ENCODE results near the gene TFF3.
A peak's percentile ranks its signal among the peaks of the same experiment; 100 is the strongest.

Gene TFF3

DNA sequence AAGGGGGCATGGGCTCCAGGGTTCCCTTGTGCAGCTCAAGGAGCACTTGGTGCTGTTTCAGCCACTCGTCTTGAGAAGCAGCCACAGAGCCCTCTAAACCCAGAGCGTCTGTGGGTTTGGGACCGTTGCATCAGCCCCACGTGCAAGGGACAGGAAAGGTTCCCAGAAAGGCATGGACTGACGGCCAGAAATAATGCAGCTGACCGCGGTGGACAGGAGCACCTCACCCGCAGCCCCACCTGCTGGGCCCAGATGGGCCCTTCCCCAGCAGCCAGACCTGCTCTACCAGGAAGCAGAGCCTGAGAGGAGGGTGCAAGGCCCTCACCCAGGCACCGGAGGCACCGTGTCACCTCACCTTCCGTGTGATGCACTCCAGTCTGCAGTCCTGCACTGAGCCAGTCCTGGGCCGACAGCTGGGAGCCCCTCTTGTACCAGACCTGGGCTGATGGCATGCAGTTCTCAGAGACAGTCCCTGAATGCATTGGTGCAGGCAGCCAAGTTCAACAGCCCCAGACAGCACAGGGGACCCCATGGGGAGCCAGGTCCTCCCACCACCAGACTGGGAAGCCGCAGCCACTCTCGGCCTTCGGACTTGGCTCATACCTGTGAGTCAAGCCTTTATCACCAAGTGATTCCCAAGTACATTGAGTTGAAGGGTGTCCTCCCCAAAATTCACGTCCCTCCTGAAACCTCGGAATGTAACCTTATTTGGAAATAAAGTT, 4.8 kb upstream of the TFF3 start:
- DNase-seq: no peak

DNA sequence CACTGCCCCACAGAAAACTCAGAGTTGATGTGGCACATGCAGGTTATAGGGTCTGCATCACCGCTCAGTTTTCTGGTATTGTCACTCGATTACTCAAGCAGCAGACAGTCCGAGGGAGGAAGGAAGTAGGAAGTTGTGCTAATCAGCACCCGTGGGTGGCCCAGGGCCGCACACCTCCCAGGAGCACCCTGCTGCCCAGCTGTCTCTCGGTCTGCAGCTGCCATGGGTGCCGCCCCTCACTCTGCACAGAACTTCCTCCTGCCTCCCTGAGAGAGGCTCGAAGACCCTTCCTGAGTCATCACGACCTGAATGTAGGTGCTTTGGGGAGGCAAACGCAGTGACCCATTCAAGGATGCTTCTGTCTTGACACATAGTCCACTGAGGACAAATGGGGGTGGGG, 4.2 kb upstream of the TFF3 start:
- DNase-seq: no peak

DNA sequence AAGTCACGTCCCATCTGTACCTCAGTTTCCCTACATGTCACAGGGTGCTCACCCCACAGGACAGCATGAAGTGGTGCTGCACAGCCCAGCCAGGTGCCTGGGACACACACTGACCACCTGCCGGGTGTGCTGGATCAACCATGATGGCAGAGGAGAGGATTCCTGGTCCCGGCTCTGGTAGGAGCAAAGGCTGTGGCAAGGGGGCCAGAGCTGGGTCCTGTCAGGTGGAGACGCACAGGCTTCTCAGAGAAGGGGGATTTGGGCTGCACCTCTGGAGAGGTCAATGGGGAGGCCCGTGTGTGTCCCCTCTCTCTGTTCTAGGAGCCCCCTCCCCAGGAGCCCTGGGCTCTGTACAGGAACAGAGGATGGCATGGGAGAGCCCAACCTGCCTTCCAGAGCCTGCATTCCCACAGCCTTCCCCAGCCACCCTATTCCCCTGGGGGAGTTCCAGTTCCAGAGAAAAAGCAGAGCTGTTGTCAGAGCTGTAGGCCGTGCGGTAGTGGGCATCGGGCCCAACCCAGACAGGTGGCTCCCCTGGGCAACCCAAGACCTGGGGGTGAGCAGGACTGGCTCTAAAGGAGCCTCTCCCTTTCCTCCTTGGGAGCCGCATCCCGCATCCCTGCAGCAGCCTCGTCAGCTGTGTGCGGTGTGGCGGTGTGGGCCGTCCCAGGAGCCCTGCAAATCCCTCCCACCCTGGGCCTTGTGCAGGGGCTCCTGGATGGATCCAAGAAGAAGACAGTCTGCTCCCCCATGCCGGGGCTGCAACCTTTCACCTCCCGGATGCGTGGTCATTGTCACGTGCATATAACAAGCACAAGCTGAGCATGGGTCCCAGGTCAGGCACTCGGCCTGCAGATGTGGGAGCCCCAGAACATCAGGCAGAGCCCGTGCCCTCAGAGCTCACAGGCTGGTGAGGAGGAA, 2.9 kb upstream of the TFF3 start:
- no peak for DNase-seq

- DNase-seq: no peak
These were observed 2.1 kb upstream of the TFF3 start for GRCh38 chr21:42317341-42317741.

GRCh38 chr21:42316891-42317290, 1.7 kb upstream of the TFF3 start:
- no peak for DNase-seq

DNA sequence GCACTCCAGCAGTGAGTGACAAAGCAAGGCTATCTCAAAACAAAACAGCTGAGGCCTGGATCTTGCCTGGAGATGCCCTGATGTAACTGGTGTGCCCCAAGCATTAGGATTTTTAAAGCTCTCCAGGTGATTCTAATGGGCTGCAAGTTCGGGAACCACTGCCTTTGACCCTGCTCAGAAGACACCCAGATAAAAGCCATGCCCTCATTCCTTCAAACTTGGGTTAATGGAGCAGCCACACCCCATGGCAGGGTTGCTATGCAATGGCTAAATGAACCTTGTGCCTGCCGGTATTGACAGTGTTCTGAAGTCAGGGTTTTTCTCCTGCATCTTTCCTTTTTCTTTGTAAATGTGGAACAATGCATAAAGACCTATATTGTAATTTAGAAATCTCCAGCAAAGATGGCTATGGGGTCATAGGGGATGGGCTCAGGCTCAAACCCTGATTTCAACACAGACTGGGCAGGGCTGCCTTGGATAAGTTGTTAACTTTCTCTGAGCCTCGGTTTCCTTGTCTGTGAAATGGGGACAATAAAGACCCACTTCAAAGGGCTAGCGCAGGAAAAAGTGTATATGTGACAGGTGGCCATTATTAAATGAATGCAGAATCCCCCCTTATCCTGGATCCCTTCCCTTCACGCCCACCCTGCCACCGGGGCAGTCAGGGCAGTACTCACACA, 453 bp downstream of the TFF3 start:
- no peak for DNase-seq

DNA sequence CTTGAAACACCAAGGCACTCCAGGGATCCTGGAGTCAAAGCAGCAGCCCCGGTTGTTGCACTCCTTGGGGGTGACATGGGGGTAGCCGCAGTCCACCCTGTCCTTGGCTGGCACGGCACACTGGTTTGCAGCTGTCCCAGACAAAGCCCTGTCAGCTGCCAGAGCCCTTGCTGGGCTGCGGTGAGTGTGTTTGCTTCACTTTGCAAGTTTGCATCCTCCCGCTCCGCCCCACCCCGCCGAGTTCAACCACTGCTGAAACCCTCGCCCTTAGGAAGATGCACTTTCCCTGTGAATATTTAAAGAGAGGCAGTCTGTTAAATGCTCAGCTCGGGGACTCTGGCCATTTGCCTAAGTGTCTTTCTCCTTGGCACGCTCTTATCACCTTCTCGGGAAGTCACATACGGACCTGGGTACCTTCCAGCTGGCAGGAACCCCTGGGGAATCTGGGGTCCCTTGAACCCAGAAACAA, 1.7 kb downstream of the TFF3 start:
- peak; percentile 41 for DNase-seq

DNA sequence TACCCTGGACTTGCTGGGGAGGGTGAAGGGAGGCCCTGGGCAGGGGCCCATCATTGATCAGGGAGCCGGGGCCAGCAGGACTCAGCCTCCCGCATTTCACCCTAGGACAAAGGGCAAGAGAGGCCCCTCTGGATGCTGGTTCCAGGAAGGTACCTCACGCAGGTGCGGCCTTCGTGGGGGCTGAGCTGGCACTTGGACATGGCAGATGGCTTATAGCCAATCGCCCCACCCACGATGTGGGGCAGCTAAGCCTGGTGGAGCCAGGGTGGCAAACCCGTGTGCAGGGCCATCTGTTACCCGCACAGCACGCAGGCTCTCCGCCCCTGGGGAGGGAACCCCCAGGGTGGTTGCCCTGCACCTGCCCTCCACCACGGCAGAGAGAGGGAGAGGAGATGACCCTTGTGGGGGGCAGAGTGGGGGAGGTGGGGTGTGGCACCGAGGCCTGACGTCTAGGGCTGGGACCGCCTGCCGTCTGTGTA, 2.5 kb downstream of the TFF3 start:
- no peak for DNase-seq

DNA sequence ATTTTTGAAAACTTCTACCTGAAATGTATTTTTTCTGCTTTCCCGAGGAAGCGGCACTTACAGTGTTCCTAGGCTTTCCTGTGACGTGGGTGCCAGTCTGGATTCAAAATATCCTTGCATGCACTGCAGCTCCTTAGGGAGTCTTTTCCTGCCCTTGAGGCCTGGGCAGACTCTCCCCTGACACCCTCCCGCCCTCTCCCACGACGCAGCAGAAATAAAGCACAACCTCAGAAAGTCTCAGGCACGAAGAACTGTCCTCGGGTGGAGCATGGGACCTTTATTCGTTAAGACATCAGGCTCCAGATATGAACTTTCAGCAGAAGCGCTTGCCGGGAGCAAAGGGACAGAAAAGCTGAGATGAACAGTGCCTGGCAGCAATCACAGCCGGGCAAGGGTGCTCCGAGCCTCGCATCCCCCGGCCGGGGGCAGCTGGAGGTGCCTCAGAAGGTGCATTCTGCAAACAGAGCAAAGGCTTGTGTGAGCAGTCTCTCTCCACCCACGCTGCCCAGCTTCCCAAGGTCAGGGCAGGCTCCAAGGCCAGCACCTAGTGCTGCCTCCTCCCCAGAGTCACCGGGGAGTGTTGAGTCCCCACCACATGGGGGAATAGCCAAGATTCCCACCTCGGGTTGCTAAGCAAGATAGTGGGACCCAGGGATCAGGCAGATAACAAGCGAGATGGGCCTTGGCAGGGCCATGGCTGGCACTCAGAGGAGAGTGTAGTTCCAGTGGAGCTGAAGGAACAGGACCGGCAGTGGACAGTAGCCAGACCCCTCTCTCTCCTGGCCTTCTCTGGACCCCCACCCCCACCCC, 3.2 kb downstream of the TFF3 start:
- DNase-seq: no peak

- no peak for DNase-seq
These were observed 4.0 kb downstream of the TFF3 start for GRCh38 chr21:42311160-42311559.

GRCh38 chr21:42310411-42311001, 4.7 kb downstream of the TFF3 start:
- DNase-seq: no peak

- DNase-seq: peak; percentile 92
These were observed 5.4 kb downstream of the TFF3 start for GRCh38 chr21:42309753-42310213.

DNA sequence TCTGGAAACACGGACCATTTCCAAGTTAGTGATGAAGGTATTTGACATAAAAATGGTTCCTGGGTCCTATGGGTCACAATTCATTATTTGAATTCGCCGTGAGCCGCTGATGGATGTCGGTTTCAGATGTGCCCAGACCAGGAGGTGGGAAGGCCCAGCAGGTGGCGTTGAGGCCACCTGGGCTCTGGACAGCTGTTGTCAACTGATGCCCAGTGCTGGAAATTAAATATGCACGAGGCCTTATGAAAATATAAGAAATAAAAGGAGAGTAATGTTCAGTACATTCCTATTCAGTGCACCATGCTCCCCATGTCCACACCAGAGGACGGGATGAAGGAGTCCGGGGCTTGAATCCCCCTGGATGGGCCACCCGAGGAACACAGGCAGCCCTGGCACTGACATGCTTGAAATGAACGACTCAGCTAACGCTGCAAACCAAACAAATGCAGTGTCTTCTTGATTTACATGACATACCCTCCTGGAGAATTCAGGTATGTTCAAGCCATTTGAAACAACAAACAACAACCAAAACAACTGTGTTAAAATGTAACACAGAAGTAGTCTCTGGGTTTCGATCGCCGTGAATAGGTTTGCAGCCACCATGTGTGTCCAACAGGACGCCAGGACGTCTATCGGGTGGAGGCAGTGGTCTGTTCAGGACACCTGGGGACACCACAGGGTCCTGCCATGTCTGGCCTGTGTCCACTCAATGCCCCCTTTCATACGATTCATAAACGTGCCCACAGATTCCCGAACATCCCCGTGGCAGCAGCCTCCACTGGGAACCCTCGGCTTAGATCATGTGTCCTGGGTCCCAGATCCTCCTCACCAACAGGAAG, 6.1 kb downstream of the TFF3 start:
- no peak for DNase-seq

DNA sequence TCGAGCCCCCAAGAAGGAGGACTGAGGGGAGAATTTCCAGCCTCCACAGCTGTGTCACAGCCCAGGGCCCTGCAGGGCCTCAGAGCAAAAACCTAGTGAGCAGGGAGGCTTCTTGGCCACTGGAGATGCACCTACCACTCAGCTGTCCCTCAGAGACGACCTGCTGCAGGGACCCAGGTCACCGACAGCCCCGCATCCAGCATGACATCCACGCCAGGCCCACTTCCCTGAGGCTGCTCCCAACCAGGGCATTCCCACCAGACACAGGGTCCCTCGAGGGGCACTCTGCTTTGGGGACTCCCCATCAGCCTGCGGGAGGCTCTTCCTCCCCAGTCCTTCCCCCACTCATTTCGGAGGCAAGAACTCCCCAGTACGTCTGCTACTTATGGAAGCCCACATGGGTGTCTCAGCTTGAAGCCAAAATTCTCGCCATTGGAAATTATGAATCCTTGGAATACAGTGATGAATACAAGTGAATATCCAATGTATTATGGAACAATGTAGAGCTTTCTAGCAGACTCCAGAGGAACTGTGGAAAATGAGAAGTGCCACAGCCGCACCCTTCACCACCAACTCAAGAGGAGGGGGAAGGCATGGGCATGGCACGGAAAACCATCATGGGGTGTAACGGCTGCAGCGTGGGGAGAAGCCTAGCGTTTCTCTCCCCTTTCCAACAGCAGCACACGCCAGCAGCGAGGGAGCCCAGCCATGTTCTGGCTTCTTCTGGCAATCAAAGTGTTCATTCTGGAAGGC, 6.9 kb downstream of the TFF3 start:
- no peak for DNase-seq

- no peak for DNase-seq
These were observed 8.1 kb downstream of the TFF3 start for GRCh38 chr21:42307106-42307505.

GRCh38 chr21:42306366-42307035, 8.7 kb downstream of the TFF3 start:
- DNase-seq: no peak

GRCh38 chr21:42305707-42306147, 9.5 kb downstream of the TFF3 start:
- no peak for DNase-seq

DNA sequence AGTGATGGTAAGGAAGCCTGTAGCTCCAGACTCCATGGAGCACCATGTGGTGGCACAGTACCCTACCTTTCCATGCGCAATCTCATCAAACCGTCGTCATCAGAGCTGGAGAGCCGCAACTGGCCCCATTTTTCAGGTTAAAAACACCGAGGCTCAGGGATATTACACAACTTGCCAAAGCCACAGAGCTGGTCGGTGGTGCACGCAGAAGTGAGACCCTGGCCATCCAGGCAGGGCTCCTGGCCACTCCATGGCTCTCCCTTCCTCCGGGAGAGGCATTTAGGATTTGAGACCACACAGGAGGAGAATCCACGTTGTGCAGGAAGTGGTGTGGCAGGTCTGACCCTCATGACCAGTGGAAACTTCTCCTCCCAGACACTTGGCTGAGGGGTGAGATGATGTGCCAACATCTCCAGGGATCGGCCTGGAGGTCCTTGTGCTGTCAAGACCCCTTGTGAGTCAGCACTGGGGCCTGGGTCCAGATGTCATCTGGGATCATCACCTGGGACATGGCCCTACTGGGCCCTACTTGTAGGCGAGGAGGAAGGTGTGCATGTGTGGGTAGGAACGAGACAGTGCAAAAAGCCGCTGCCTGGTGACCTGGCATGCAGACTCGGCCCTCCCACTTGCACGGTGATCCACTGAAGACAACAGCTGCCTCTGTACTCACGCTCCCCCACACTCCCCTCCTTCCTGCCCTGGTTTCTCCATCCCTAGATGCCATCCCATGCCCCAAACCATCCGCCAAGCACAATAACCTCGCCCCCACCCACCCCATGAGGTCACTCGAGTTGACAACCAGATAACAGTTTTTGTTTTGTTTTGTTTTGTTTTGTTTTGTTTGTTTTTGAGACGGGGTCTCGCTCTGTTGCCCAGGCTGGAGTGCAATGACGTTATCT, 10.4 kb downstream of the TFF3 start:
- no peak for DNase-seq
